ENCODE results near the gene CITED4. TPM values are rescaled to one million over a fixed set of nuclear protein-coding genes. Genes with fewer than 3 reads are reported as not detected.
A peak's percentile ranks its signal among the peaks of the same experiment; 100 is the strongest.

Gene CITED4
- total RNA-seq, 2 experiments from 2014 or later = 2.0 TPM; not detected in 1

DNA sequence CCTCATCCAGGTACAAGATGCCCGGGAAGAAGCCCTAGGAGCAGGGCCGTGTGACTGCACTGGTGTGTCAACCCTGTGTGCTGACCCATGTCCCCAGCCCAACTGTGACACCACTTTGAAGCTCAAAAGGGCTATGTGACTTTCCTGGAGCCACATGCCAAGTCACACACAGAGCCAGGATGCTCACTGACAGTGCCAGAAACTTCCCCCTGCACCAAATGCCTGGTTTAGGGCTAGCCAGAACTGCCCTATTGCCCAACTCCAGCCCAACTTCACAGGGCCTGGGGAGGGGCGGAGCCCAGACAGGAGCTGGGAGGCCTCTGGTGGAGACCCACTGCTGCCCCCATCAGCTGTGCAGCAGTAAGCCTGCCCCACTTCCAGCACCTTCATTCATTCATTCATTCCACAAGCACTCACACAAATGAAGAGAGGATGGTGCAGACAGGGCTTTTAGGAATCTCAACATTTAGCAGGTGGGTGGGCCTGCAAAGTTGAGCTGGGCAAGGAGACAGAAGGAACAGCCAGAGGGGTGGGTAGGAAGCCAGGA lies 41.8 kb downstream of the CITED4 start:
- TF ChIP-seq, protein P1, sequence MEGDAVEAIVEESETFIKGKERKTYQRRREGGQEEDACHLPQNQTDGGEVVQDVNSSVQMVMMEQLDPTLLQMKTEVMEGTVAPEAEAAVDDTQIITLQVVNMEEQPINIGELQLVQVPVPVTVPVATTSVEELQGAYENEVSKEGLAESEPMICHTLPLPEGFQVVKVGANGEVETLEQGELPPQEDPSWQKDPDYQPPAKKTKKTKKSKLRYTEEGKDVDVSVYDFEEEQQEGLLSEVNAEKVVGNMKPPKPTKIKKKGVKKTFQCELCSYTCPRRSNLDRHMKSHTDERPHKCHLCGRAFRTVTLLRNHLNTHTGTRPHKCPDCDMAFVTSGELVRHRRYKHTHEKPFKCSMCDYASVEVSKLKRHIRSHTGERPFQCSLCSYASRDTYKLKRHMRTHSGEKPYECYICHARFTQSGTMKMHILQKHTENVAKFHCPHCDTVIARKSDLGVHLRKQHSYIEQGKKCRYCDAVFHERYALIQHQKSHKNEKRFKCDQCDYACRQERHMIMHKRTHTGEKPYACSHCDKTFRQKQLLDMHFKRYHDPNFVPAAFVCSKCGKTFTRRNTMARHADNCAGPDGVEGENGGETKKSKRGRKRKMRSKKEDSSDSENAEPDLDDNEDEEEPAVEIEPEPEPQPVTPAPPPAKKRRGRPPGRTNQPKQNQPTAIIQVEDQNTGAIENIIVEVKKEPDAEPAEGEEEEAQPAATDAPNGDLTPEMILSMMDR (conservative IDR thresholded peaks at IDR 0.05; ENCODE audit: low read length) = 0 out of 2 replicates have a peak, but pooled peaks have one; percentile 21
- no peak for TF ChIP-seq EZH2phosphoT487 (IDR thresholded peaks at IDR 0.05; ENCODE audit: borderline replicate concordance, low read depth, low read length)
- ChIA-PET CTCF (ENCODE audit: unreplicated experiment) (interaction anchor here (0.7 kb wide), 1 partner anchor 46 kb away, joined by 3 read pairs; no protein-coding TSS in a partner anchor), POLR2A (interaction anchor here (0.6 kb wide), 2 partner anchors 25 to 1242 kb away, joined by 3 to 5 read pairs; no protein-coding TSS in a partner anchor)
- no TSS peak for BruUV-seq (replicated peaks)
- no peak overlapping the region for H3K4me3 ChIP-seq (ENCODE audit: low read depth, low read length, poor library complexity, severe bottlenecking)
- H3K4me1 ChIP-seq (ENCODE audit: insufficient read depth, low read length, poor library complexity, severe bottlenecking) = peaks cover 8% of the 10 kb centered on the region
- intact Hi-C loops (cut with micrococcal nuclease; ENCODE audit: unreplicated experiment) = no loop called here
- DNase-seq (ENCODE audit: low spot score) = no peak
- no peaks in the 10 kb centered on the region for H3K36me3 ChIP-seq (ENCODE audit: insufficient read depth, low read length)
- no peak overlapping the region for H2AFZ ChIP-seq (ENCODE audit: low read length)
- H3K4me2 ChIP-seq (ENCODE audit: low read length) = no peak overlapping the region
- no peak overlapping the region for H3K27ac ChIP-seq (ENCODE audit: low read depth, low read length, poor library complexity, severe bottlenecking)
- H3K9me3 ChIP-seq (ENCODE audit: low read length) = no peaks in the 10 kb centered on the region
- no peaks in the 10 kb centered on the region for H4K20me1 ChIP-seq (ENCODE audit: insufficient read depth, low read length)
- no peaks in the 10 kb centered on the region for H3K9me2 ChIP-seq (ENCODE audit: insufficient read depth, low read length)
- no peaks in the 10 kb centered on the region for H3K79me2 ChIP-seq (ENCODE audit: insufficient read depth, low read depth, low read length)

DNA sequence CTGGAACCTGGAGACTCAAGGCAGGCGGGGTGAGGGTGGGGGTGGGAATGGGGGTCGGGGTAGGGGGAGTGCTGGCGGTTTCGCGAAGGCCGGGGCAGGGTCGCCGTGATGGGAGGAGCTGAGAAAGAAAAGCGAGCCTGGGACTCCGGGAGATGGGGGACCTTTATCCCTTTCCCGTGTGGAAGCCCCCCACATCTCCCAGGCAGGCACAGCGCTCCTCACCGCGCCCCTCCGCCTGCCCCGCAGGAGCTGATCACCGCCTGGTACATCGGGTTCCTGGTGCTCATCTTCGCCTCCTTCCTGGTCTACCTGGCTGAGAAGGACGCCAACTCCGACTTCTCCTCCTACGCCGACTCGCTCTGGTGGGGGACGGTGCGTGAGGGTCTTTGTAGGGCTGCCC lies 43.1 kb downstream of the CITED4 start:
- Histone ChIP-seq H4K20me1 (ENCODE audit: insufficient read depth, low read length) (no peaks in the 10 kb centered on the region), H3K4me3 (ENCODE audit: low read depth, low read length, poor library complexity, severe bottlenecking) (peak overlapping the region; percentile 61), H3K36me3 (ENCODE audit: insufficient read depth, low read length) (no peaks in the 10 kb centered on the region), H3K4me1 (ENCODE audit: insufficient read depth, low read length, poor library complexity, severe bottlenecking) (peaks cover 5% of the 10 kb centered on the region), H3K4me2 (ENCODE audit: low read length) (peak overlapping the region; percentile 82; the same call in 1 of the 2 replicates), H3K9me2 (ENCODE audit: insufficient read depth, low read length) (no peaks in the 10 kb centered on the region), H3K9me3 (ENCODE audit: low read length) (no peaks in the 10 kb centered on the region), H2AFZ (ENCODE audit: low read length) (no peak overlapping the region), H3K27ac (ENCODE audit: low read depth, low read length, poor library complexity, severe bottlenecking) (no peak overlapping the region), H3K79me2 (ENCODE audit: insufficient read depth, low read depth, low read length) (no peaks in the 10 kb centered on the region)
- DNase-seq (ENCODE audit: low spot score) = no peak
- intact Hi-C loops (cut with micrococcal nuclease; ENCODE audit: unreplicated experiment) = no loop called here
- POLR2A ChIA-PET = no interaction called here
- no peak for TF ChIP-seq EZH2phosphoT487 (IDR thresholded peaks at IDR 0.05; ENCODE audit: borderline replicate concordance, low read depth, low read length)
- TF ChIP-seq, protein P1 (conservative IDR thresholded peaks at IDR 0.05; ENCODE audit: low read length) = no peak
- no TSS peak for BruUV-seq (replicated peaks)
- CTCF ChIA-PET (ENCODE audit: unreplicated experiment) = no interaction called here

DNA sequence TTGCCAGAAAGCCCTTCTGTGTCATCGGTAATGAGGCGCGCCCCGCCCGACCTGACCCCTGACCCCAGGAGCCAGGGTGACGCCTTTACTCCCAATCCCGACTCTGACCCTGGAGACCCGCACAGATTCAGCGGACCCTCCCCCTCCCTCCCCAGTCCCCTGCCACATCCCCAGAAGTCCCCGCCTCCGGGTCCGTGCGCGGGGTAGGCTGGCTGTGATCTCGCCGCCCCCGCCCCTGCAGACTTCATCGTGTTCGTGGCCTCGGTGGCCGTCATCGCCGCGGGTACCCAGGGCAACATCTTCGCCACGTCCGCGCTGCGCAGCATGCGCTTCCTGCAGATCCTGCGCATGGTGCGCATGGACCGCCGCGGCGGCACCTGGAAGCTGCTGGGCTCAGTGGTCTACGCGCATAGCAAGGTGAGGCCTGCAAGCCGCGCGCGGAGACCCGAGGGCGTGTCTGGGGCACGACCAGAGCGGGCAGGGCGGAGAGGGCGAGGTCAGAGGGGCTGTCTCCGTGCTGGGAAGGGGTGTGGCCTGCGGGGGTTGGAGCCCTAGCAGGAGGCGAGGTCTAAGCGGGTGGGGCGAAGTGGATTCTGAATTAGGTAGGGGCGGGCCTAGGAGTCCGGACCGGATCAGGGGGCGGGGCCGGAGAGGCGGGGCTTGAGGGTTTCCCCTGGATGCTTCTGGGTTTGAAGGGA lies 43.8 kb downstream of the CITED4 start:
- Histone ChIP-seq H2AFZ (ENCODE audit: low read length) (peak overlapping the region; percentile 44; the same call in 1 of the 2 replicates), H3K4me1 (ENCODE audit: insufficient read depth, low read length, poor library complexity, severe bottlenecking) (peaks cover 5% of the 10 kb centered on the region), H3K4me3 (ENCODE audit: low read depth, low read length, poor library complexity, severe bottlenecking) (peak overlapping the region; percentile 61), H3K27ac (ENCODE audit: low read depth, low read length, poor library complexity, severe bottlenecking) (no peak overlapping the region), H3K36me3 (ENCODE audit: insufficient read depth, low read length) (no peaks in the 10 kb centered on the region), H3K9me2 (ENCODE audit: insufficient read depth, low read length) (no peaks in the 10 kb centered on the region), H4K20me1 (ENCODE audit: insufficient read depth, low read length) (no peaks in the 10 kb centered on the region), H3K79me2 (ENCODE audit: insufficient read depth, low read depth, low read length) (no peaks in the 10 kb centered on the region), H3K4me2 (ENCODE audit: low read length) (peak overlapping the region; percentile 82), H3K9me3 (ENCODE audit: low read length) (no peaks in the 10 kb centered on the region)
- intact Hi-C loops (cut with micrococcal nuclease; ENCODE audit: unreplicated experiment) = no loop called here
- peak; percentile 84 for DNase-seq (ENCODE audit: low spot score)
- BruUV-seq (replicated peaks) = no TSS peak
- TF ChIP-seq EZH2phosphoT487 (IDR thresholded peaks at IDR 0.05; ENCODE audit: borderline replicate concordance, low read depth, low read length) = no peak
- TF ChIP-seq, protein P1 (conservative IDR thresholded peaks at IDR 0.05; ENCODE audit: low read length) = no peak
- CTCF ChIA-PET (ENCODE audit: unreplicated experiment) = no interaction called here
- POLR2A ChIA-PET = no interaction called here
